HuH-7.5 (cell line): Measurements from ENCODE around the gene SH3PXD2B.

Experiments
- DNase-seq: peaks from one replicate; pipeline ENCODE4 v3.0.0; 2011; ENCODE audit warnings: low spot score

The SH3PXD2B gene

DNA sequence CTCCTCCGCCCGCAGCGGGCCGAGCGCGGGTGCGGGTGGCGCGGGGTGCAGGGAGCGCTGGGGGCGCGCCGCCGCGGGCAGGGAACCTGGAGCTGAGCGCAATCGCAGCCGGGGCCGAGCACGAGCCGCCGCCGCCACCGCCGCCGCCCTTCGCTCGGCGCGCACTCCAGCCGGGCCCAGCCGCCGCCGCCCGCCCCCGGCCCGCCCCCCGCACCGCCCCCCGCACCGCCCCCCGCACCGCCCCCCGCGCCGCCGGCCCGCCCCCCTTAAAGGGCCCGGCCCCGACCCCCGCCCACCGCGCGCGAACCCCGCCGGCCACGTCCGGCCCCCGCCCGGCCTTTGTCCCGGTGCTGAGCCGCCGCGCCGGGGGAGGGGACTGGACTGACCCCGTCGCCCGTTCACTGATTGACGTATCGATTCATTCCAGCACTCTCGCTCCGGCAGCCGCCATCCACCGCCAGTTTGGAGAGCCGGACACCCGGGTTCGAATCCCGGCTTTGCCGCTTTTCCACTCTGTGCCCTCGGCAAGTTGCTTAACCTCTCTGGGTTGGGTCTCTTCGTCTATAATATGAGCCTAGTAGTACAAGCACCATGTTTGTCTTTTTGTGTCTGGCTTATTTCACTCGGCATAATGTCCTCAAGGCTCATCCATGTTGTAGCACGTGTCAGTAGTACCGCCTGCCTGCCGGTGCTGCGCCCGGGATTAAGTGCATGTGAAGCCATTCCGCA is at the start of gene SH3PXD2B:
Gene SH3PXD2B, minus strand, starts transcription at position 168 of the 729 bp plus-strand sequence. CDS start 173 bp downstream, outside the sequence.
- peak; percentile 83 for DNase-seq

DNA sequence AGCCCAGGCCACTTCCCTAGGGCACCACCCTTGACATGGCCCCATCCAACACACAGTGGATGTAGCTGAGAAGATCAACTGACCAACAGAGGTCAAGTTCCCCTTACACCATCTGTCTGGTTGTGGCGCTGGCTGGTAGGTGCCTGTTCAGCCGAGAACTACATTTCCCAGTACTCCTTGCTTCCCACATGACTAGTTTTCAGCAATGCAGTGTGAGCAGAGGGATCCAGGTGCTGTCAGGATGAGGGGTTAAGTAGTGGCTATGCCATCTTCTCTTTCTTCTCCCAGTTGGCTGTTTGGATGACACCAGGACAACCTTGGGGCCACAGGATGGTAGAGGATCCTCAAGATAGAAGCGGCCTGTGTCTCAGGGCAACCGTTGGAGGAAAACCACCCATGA is 48.6 kb upstream of the SH3PXD2B start:
- DNase-seq, result no peak

DNA sequence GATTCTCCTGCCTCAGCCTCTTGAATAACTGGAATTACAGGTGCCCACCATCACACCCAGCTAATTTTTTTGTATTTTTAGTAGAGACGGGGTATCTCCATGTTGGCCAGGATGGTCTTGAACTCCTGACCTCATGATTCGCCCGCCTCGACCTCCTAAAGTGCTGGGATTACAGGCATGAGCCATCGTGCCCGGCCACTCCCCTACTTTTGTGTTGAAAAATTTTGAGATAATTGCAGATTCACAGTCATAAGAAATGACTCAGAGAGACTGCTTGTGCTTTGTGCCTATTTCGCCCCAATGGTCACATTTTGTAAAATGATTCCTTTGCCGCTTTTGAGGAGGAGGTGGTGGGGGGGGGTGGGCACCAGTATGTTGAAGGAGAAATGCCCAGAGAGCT is 48.1 kb upstream of the SH3PXD2B start:
- no peak for DNase-seq

DNA sequence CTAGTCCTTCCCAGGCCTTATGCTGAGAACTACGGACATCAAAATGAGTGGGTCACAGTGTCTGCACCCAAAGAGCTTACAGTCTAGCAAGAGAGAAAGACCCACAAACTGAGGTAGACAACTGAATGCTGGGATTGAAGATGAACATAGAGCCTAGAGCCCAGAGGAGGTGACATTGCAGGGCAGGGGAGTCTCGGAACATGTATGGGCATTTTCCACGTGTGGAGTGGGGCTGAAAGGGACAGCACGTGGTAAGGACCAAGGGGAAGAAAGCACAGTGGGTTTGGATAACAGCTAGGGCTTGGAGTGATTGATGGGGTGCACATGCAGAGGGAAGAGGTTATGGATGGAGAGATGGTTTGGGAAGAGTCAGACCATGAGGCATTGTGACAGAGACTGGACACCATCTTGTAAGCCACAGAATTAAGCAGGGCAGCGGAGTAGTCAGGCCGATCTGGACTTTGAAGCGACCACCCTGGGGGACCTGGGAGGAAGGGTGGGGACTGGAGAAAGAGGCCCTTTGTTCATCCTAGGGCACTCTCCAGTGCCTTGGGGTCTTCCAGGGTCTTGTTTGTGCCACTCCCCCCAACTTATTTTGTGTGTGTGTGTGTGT is 47.5 kb upstream of the SH3PXD2B start:
- DNase-seq, result no peak

DNA sequence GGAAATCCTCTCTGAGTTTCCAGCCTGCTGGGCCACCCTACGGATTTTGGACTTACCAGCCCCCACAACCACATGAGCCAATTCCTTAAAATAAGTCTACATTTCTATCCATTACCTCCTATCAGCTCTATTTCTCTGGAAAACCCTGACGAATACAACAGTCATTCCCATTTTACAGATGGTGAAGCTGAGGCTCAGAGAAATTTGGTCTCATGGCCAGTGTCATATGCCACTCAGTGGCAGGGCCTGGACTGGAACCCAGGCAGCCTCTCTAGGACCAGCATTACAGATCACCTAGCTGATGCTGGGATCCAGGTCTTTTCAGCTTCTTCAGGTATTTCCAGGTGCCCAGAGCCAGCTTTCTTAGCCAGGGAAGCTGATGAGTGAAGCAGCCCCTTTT is 45.0 kb upstream of the SH3PXD2B start:
- no peak for DNase-seq

DNA sequence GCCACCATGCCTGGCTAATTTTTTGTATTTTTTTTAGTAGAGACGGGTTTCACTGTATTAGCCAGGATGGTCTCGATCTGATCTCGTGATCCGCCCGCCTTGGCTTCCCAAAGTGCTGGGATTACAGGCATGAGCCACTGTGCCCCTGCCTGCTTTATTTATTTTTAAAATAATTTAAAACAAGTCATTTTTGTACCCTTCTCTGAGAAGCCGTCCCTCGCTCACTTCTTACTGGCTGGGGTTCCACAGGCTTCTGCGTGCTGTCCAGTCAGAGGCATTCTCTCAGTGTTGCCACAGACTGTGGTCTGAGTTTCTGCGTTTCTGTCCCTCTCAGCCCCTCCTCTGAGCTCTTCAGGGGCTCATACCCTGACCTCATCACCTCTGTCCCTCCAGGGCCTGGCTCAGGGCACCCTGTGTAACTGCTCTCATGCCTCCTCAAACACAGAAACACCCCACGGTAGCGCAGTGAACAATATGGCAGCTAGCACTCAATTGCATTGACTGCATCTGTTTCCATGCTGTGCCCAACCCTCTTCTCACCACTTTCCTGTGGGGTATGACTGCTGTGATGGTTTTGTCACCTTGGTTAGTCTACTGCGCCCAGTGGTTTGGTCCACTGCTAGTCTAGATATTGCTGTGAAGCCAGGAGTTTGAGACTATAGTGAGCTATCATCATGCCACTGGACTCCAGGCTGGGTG is 44.3 kb upstream of the SH3PXD2B start:
- DNase-seq, result no peak

DNA sequence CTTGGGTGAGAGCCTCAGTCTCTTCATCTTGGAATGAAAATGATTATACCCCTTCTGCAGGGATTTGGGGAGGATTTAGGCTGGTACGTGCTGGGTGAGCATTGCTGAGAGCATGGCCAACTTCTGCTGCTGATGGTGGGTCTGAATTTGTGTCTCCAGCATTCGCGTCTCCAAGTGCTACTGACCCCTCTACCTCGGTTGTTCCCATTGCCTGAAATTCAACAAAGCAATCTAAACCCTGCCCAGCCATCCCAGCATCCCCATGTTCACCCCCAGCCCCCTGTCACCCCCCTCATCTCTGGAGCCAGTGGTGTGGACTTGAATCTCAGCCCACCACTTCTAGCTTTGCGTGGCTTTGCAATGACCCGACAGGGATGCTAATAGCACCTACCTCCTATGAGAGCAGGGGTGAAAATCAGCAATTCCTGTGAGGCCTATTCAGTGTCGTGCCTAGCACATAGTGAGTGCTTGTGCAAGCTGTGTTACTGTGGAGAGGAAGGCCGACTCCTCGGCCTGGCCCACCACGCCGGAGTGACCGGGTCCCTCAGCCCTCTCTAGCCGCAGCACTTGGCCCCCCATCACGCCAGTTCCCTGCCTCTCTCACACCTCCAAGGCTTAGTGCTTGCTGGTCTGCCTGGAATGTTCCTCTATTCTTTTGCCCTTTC is 43.4 kb upstream of the SH3PXD2B start:
- DNase-seq, result no peak

DNA sequence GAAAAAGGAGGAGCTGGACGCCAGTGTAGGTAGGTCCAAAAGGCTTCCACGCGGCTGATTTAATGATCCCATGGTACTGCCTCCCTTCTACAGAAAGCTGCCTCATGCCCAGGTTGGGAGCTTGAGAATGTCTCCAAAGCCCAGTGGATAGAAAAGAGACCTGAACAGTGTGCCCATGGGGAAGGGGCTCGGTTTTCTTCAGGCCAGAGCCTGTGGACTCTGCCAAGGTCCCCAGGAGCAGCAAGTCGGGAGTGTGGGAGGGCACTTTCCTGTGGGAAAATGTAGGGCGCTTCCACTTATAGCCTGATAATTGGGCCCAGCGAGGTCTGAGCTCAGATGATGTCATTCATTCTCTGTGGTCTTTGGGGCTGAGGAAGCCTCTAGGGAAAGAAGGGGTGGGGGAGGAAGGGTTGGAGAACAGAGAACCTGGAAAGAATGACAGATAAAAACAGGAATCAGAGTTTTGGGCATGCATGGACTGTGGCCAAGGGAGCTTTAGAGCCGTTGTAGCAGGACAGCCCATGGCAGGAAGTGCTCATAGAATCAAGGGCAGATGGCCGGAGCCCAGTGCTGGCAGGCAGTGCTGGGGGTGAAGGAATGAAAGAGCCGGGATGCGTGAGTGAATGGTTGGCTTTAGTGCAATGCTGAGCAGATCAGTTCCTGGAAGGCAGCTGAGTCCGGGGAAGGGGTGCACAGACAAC is 42.5 kb upstream of the SH3PXD2B start:
- DNase-seq, result no peak

DNA sequence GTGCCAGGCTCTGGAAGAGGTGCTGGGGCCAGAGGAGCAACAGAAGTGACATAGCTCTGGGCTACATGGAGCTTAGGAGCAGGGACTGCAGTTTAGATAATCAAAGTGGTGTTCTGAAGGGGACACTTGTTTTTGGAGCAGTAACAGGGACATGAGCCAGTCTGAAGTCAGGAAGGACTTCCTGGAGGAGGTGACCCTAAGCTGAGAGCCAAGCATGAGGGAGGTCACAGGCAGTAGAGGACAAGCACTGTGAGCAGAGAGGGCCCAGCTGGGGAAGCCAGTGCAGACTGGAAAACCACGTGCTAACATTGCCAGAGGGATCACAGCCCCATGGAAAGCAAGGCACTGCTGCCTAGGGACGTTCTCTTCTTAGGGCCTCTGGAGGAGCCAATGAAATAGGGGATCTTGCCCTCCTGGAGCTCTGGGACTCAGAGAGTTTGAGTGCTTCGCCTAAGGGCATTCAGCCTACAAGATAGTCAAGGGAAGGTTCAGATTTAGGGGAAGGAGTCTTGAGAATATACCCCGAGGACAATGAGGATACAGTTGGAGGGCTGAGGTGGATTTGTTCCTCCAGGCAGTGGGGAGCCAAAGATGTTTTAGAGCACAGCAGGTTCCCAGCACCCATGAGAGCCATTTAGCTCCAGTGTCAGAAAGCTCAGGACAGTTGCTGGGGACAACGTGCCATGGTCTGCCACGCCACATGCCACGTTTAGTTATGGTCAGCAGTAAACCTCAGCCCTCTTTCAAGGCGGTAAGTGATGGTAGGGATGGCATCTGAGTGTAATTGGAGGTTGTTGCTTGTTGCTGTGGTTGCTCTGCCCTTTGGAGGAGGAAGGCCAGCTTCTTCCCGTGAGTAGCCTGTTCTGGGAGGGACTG is 40.5 kb upstream of the SH3PXD2B start:
- DNase-seq, result no peak

DNA sequence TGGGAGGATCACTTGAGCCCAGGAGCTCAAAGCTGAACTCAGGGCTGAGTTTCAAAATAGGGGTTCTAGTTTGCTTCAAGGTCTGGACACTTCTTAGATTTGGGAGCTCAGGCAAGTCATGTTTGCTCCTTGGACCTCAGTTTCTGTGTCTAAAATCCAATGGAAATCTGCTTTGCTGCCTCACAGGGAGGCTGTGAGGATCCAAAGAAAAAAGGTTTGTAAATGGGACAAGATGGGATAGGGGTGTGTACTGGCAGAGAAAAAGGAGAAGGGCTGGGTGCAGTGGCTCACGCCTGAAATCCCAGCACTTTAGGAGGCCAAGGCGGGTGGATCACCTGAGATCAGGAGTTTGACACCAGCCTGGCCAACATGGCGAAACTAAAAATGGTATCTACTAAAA is 39.6 kb upstream of the SH3PXD2B start:
- no peak for DNase-seq

DNA sequence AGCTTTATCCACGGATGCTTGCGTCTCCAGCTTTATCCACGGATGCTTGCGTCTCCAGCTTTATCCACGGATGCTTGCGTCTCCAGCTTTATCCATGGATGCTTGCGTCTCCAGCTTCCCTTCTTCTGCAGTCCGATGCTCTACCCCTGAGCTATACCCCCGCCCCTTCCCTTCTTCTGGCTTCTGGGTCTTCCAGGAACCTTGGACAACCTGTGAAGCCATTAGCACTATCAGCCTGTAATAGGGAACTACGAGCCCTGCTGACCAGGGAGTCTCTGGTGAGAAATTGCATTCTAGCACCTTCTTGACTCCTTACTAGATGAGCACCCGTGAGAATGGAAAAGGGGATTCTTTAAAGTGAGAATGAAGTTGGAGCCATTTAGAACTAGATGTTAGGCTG is 39.1 kb upstream of the SH3PXD2B start:
- DNase-seq, result no peak

DNA sequence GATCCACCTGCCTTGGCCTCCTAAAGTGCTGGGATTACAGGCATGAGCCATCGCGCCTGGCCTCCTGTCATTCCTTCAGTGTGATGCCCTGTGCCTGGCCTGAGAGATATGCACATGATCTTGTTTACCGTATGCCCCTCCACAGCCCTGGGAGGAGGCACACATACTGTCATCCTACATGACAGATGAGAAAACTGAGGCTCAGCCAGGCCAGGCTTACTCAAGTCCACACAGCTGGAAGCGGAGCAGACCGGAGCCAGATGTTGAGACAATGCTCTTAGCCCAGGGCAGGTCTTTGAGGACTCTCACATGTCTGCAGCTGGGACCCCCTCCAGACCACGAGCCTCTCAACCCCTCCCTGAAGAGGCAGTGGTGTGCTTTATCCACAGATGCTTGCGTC is 38.7 kb upstream of the SH3PXD2B start:
- DNase-seq, result no peak

DNA sequence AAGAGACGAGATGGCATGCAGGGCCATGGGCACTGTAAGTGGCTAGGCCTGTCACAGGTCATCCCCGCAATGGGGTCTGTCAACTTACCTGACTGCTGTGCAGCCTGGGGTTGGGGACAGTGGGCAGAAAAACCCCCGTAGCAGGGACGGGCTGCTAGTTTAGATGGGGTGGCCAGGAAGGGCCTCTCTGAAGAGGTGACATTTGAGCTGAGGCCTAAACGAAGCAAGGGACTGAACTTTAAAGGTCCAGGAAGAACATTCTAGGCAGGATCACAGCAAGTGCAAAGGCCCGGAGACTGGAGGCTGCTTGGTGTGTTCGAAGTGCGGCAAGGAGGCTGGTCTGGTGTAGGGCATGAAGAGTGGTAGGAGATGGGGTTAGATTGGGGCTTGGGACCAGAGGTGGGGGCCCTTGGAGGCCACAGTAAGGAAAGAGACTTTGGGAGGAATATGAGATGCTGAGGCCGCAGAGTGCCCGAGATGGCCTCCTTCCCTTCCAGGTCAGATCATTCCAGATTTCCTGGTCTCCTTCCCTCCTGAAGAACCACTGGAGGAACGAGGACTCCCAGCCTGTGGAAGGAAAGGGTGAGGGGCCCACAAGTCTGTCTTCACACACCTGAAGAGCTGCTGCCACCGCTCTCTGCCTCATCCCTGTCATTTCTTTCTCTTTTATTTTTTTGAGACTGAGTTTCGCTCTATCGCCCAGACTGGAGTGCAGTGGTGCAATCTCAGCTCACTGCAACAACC is 37.9 kb upstream of the SH3PXD2B start:
- no peak for DNase-seq

DNA sequence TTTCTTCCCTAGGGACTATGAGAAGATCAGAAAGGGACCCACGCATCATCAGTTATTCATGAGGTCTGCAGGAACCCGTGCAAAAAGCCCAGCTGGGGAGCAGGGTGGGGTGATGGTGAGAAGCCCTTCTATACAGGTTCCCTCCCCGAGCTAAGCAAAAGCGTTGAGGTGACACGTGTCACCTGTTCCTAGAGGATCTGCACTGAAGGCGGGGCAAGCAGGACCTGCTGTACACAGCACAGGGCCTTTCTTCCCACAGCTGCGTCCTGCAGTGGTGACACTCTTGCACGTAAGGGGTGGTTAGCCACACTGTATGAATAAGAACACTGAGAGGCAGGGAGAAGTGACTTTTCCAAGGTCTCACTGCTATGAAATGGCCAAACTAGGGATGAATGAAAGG is 37.2 kb upstream of the SH3PXD2B start:
- DNase-seq, result no peak

DNA sequence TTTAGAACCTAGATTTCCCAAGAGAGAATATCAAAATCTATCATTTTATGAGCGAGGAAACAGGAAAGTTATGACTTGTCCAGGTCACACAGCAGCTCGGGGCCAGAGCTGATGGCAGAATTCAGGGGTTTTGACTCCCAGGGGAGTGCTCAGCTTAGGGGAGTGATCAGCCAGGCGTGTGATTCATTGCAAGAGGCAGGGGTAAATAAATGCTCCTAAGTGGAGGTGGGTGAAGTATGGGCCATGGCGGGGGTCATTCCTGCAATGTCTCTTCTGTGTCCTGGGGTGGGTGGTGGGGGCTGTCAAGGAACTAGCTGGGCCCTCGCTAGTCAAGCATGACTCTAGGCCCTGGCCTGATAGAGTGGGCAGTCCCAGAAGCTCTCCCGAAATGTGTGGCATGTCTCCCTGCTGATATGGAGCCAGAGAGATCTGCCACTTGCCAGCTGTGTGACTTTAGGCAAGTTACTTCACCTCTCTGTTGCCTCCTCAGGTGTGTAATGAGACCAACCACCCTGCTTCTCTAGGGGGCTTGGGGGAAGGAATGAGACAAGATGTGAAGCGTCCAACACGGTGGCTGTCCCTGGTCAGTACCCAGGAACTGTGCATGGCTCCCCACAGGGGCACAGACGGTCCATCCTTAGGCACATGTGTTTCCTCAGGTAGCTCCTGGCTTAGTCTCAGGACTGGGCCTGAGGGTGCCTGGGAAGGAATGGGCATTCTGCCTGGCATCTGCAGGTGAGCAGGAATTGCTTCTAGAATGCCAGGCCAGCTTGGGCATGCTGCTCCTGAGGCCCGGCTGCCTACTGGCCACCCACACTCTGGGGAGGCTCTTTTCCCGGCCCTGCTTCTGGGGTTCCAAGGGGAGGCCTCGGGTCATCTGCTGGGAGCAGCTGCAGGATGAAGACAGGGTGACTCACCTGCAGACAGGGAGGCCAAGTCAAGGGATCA is 36.5 kb upstream of the SH3PXD2B start:
- no peak for DNase-seq

DNA sequence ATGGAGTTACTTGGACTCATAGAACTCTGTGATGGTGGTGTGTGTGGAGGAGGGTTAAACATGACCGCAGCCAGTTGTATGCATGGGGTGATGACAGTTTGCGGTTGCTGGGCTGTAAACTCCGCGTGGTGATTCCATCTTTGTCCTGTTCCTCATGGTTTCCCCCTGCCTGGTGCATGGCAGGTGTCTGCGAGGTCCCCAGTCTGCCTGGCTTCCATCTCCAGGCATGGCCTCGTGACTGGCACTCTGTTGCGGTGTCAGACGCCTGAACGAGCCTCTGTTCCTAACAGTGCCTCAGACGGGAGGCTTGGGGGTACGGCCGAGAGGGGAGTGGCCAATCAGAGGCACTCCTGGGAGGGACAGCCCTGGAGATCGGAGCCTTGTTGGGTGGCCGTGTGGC is 33.9 kb upstream of the SH3PXD2B start:
- no peak for DNase-seq

DNA sequence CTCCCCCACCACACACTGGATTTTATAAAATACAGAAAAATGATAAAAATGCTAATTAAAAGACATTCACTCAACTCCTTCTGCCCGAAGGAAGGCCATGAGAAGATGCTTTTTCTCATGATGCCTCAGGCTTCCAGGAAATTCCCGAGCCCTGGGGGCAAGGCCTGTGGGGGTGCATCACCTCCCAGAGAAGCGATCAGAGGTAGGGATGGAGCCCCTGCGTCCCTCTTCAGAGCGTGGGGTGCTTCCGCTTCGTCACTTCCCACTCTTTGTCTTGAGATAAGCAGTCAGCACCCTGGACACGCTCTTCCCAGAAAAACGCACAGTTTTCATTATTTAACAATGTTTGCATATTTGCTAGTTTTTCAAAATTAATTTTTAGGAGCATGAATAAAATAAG is 33.3 kb upstream of the SH3PXD2B start:
- DNase-seq, result no peak

DNA sequence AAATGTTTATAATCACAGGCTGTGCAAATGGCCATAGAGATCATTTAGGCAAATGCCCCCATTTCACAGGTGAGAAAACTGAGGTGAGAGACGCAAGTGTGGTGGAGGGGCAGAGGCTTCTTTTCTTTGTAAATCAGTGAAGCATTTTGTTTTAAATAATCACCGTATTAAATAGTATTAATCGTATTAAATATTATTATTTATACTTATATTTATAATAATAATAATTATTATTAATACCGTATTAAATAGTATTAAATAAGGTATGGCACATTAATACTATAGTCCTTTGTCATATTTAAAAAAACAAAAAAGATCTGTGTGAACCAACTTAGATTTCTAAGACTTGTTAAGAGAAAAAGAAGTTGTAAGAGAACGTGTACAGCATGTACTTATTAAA is 32.6 kb upstream of the SH3PXD2B start:
- DNase-seq, result no peak

DNA sequence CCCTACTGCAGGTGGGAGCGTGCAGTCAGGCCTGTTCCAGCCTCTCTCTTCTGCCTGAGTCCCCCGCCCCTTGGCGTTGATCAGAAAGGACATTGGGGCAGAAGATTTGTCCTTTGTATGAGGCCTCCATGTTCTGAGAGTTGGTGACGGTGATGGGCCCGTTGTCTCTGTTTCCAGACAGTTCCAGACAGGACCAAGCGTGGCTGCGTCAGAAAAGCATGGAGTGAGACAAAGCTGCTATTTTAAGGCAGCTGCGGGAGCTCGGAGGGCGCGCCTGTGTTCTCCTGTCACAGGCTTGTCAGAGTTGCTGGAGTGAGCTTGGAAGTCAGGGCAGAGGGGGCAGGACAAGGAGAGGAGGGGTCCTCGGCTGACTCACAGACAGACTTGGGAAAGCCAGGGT is 32.1 kb upstream of the SH3PXD2B start:
- no peak for DNase-seq
